ENCODE results near the gene CCNL2.
"Not testable (repeated sequence)": the region's sequence is repeated elsewhere in the genome, so short reads cannot be mapped to it uniquely, and the experiment has no call there.

CCNL2 gene

DNA sequence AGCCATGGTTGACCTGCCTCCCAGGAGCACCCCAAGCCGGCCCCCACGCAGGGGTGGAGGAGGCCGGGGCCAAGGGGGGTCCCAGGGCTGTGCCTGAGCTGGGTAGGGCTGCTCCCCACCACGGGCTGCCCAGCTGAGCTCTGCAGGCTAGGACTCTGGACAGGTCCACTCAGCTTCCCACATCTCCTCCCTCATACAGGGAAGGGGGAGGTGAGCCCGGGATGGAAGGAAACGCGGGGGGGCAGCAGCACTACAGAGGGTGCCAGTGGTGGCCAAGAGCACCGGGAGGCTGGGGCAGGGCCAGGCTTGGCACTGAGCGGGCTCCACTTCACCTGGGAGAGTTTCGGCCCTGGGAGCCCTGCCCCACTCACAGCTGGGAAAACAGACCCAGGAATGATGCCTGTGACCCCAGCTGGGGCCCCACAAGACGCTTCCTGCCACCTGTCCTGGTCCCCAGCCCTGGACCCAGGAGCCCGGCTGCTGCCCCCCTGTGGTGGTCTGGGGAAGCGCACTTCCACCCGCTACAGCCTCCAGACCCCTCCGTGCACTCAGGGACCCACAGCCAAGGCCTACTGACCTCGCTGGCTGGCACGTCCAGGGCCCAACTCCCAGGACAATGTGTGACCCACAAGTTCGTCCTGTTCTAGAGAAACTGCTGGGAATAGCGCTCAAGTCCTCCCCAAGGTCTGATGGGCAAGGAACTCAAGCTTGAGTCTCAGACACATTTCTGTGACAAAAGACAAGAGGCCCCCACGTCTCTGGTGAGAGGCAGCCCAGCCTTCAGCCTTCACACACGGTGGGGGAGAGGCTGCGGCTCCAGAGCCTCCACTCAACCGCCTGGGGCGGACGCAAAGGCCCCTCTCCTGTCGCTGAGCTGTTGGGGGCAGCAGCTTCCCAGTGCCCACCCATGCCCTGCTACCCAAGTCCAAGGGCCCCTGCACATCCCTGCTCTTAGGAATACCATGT is 27.1 kb downstream of the CCNL2 start:
- no peak overlapping the region for H3K4me3 ChIP-seq (ENCODE audit: low read length)
- DNase-seq (ENCODE audit: low read depth, low spot score) = no peak
- no peaks in the 10 kb centered on the region; the same call in 1 of the 2 replicates for H3K4me1 ChIP-seq (ENCODE audit: control insufficient read depth, insufficient read depth, low read length)
- no peaks in the 10 kb centered on the region for H3K27me3 ChIP-seq (ENCODE audit: control insufficient read depth, insufficient read depth, low read length)
- WGBS (ENCODE audit: insufficient coverage, insufficient read length) = no CpG with 5 or more reads among the region's 26 CpGs
- H3K27ac ChIP-seq (ENCODE audit: low read length) = no peak overlapping the region
- H3K36me3 ChIP-seq (ENCODE audit: control insufficient read depth, insufficient read depth, low read length) = no peaks in the 10 kb centered on the region
- no peaks in the 10 kb centered on the region for H3K9me3 ChIP-seq (ENCODE audit: control insufficient read depth, insufficient read depth, low read length)

DNA sequence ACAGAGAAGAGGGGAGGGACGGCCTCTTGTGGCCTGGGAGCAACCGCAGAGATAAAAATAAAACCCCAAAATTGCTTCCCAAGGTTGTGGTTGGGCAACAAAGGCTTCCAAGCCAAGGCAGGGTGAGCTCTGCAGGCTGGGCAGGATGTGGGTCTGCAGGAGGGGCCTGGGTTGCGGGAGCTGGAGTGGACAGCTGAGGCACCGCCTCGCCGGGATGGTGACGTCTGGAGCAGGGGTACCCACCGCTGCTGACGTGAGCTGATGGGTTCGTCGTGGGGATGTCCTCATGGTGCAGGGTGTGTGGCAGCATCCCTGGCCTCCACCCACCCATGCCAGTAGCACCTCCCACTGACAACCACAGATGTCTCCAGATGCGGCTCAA is 27.8 kb downstream of the CCNL2 start:
- no peak overlapping the region for H3K4me3 ChIP-seq (ENCODE audit: low read length)
- H3K27ac ChIP-seq (ENCODE audit: low read length) = no peak overlapping the region
- H3K9me3 ChIP-seq (ENCODE audit: control insufficient read depth, insufficient read depth, low read length) = no peaks in the 10 kb centered on the region
- no peak for DNase-seq (ENCODE audit: low read depth, low spot score)
- no peaks in the 10 kb centered on the region; the same call in 1 of the 2 replicates for H3K4me1 ChIP-seq (ENCODE audit: control insufficient read depth, insufficient read depth, low read length)
- no peaks in the 10 kb centered on the region for H3K27me3 ChIP-seq (ENCODE audit: control insufficient read depth, insufficient read depth, low read length)
- WGBS (ENCODE audit: insufficient coverage, insufficient read length) = no CpG with 5 or more reads among the region's 12 CpGs
- no peaks in the 10 kb centered on the region for H3K36me3 ChIP-seq (ENCODE audit: control insufficient read depth, insufficient read depth, low read length)

DNA sequence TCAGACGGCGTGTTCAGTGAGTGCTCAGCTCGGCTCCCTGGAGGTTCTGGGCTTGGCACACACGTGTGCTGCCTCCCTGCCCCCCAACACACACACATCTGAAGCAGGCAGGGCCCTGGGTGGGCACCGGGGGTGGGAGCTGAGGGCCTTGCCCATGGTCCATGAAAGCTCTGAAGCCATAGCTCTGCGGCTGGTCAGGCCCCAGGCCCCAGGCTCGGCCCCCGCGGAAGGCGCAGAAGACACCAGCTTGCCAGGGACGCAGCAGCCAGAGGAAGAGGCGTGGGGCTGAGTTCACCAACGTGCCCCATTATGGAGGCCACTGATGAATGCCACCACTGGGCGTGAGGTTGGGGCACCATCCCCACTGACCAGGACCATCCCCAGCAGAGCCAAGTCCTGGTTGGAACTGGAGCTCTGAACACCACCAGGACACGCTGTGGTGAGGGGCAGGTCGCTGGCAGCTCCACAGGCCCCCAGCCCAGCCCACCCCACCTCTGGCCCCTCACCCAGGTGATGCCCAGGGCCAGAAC is 28.3 kb downstream of the CCNL2 start:
- no peaks in the 10 kb centered on the region for H3K36me3 ChIP-seq (ENCODE audit: control insufficient read depth, insufficient read depth, low read length)
- no peak for DNase-seq (ENCODE audit: low read depth, low spot score)
- H3K27ac ChIP-seq (ENCODE audit: low read length) = no peak overlapping the region
- WGBS (ENCODE audit: insufficient coverage, insufficient read length) = no CpG with 5 or more reads among the region's 16 CpGs
- no peak overlapping the region for H3K4me3 ChIP-seq (ENCODE audit: low read length)
- no peaks in the 10 kb centered on the region; the same call in 1 of the 2 replicates for H3K4me1 ChIP-seq (ENCODE audit: control insufficient read depth, insufficient read depth, low read length)
- H3K9me3 ChIP-seq (ENCODE audit: control insufficient read depth, insufficient read depth, low read length) = no peaks in the 10 kb centered on the region
- H3K27me3 ChIP-seq (ENCODE audit: control insufficient read depth, insufficient read depth, low read length) = no peaks in the 10 kb centered on the region

DNA sequence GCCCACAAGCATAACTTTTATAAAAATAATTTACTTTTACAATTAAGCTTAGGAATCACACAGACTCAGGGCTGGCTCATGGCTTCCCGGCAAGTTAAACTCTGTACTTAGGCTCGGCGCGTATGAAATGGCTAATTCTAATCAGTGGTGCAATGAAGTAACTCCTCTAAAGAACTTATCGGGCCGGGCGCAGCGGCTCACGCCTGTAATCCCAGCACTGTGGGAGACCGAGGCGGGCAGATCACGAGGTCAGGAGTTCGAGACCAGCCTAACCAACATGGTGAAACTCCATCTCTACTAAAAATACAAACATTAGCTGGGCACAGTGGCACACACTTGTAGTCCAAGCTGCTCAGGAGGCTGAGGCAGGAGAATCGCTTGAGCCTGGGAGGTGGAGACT is 29.0 kb downstream of the CCNL2 start:
- WGBS (ENCODE audit: insufficient coverage, insufficient read length) = no CpG with 5 or more reads among the region's 14 CpGs

DNA sequence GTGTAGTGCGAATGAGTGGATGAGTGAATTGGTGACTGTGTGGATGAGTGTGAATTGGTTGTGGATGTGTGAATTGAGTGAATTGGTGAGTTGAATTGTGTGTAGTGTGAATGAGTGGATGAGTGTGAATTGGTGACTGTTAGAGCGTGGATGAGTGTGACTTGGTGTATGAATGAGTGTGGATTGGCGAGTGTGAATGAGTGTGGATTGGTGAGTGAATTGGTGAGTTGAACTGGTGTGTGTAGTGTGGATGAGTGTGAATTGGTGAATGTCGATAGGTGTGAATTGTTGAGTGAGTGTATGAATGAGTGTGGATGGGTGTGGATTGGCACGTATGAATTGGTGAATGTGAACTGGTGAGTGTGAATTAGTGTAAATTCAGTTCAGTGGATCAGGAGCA is 31.8 kb downstream of the CCNL2 start:
- WGBS (ENCODE audit: insufficient coverage, insufficient read length) = 100% methylated on average over 5 of the region's 5 CpGs

More for the DNA sequence above, 29.0 kb downstream of the CCNL2 start:
- not testable (repeated sequence) for H3K4me1 ChIP-seq (ENCODE audit: control insufficient read depth, insufficient read depth, low read length); H3K27ac ChIP-seq (ENCODE audit: low read length); H3K27me3 ChIP-seq (ENCODE audit: control insufficient read depth, insufficient read depth, low read length); H3K4me3 ChIP-seq (ENCODE audit: low read length); H3K9me3 ChIP-seq (ENCODE audit: control insufficient read depth, insufficient read depth, low read length); DNase-seq (ENCODE audit: low read depth, low spot score); H3K36me3 ChIP-seq (ENCODE audit: control insufficient read depth, insufficient read depth, low read length)

DNA sequence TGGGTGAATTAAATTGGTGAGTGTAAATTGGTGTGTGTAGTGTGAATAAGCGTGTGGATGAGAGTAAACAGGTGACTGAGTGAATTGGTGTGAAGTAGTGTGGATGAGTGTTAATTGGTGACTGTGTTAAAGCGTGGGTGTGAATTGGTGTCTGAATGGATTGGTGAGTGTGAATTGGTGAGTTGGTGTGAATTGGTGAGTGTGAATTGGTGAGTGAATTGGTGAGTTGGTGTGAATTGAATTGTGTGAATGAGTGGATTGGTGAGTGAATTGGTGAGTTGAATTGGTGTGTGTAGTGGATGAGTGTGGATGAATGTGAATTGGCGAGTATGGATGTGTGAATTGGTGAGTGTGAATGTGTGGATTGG is 32.5 kb downstream of the CCNL2 start:
- DNase-seq (ENCODE audit: low read depth, low spot score) = no peak
- H3K27ac ChIP-seq (ENCODE audit: low read length) = no peak overlapping the region
- WGBS (ENCODE audit: insufficient coverage, insufficient read length) = over 99% methylated on average over 3 of the region's 3 CpGs
- no peaks in the 10 kb centered on the region for H3K27me3 ChIP-seq (ENCODE audit: control insufficient read depth, insufficient read depth, low read length)
- no peaks in the 10 kb centered on the region for H3K4me1 ChIP-seq (ENCODE audit: control insufficient read depth, insufficient read depth, low read length)
- no peak overlapping the region for H3K4me3 ChIP-seq (ENCODE audit: low read length)
- no peaks in the 10 kb centered on the region for H3K36me3 ChIP-seq (ENCODE audit: control insufficient read depth, insufficient read depth, low read length)
- H3K9me3 ChIP-seq (ENCODE audit: control insufficient read depth, insufficient read depth, low read length) = no peaks in the 10 kb centered on the region

More for the DNA sequence above, 31.8 kb downstream of the CCNL2 start:
- Histone ChIP-seq H3K36me3 (ENCODE audit: control insufficient read depth, insufficient read depth, low read length) (no peaks in the 10 kb centered on the region), H3K27me3 (ENCODE audit: control insufficient read depth, insufficient read depth, low read length) (no peaks in the 10 kb centered on the region), H3K4me3 (ENCODE audit: low read length) (no peak overlapping the region), H3K27ac (ENCODE audit: low read length) (no peak overlapping the region), H3K4me1 (ENCODE audit: control insufficient read depth, insufficient read depth, low read length) (no peaks in the 10 kb centered on the region), H3K9me3 (ENCODE audit: control insufficient read depth, insufficient read depth, low read length) (no peaks in the 10 kb centered on the region)
- no peak for DNase-seq (ENCODE audit: low read depth, low spot score)

DNA sequence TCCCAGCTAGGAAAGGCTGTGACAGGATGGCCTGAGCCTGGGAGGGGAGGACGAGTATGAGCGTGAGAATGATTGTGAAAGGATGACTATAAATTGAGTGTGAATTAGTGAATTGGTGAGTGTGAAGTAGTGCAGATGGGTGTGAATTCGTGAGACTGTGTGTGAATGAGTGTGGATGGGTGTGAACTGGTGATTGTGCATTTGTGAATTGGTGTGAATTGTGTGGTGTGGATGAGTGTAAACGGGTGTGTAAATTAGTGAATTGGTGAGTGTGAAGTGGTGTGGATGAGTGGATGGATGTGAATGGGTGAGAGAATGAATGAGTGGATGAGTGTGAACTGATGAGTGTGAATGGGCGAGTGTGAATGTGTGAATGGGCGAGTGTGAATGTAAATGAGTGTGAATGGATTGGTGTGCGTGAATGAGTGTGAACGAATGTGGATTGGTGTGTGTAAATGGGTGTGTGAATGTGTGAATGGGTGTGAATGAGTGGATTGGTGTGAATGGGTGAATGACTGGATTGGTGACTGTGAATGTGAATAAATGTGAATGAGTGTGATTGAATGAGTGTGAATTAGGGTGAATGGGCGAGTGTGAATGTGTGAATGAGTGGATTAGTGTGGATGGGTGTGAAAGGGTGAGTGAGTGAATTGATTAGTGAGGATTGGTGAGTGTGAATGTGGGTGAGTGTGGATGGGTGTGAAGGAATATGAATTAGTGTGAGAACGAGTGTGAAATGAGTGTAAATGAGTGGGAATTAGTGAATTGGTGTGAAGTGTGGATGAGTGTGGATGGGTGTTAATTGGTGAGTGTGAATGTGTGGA is 33.0 kb downstream of the CCNL2 start:
- Histone ChIP-seq H3K27ac (ENCODE audit: low read length) (no peak overlapping the region), H3K4me1 (ENCODE audit: control insufficient read depth, insufficient read depth, low read length) (no peaks in the 10 kb centered on the region), H3K36me3 (ENCODE audit: control insufficient read depth, insufficient read depth, low read length) (no peaks in the 10 kb centered on the region), H3K9me3 (ENCODE audit: control insufficient read depth, insufficient read depth, low read length) (no peaks in the 10 kb centered on the region), H3K4me3 (ENCODE audit: low read length) (no peak overlapping the region), H3K27me3 (ENCODE audit: control insufficient read depth, insufficient read depth, low read length) (no peaks in the 10 kb centered on the region)
- WGBS (ENCODE audit: insufficient coverage, insufficient read length) = 100% methylated on average over 10 of the region's 10 CpGs
- no peak for DNase-seq (ENCODE audit: low read depth, low spot score)

DNA sequence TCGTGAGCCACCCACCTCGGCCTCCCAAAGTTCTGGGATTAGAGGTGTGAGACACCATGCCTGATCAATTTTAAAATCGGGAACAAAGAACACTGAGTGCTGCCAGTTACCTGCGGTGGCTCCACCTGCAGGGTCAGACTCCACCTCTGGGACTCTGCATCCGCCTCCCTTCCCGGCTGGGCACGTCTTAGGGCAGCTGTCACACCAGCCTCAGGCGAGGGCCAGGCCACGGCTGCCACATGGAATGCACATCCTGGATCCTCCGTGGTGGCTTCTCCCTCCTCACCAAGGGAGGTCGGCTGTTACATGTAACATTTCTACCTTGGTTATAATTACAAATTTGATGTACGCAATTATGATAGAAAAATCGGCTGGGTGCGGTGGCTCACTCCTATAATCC is 34.9 kb downstream of the CCNL2 start:
- WGBS (ENCODE audit: insufficient coverage, insufficient read length) = no CpG with 5 or more reads among the region's 14 CpGs
- no peaks in the 10 kb centered on the region for H3K27me3 ChIP-seq (ENCODE audit: control insufficient read depth, insufficient read depth, low read length)
- H3K27ac ChIP-seq (ENCODE audit: low read length) = no peak overlapping the region
- no peak overlapping the region for H3K4me3 ChIP-seq (ENCODE audit: low read length)
- H3K9me3 ChIP-seq (ENCODE audit: control insufficient read depth, insufficient read depth, low read length) = no peaks in the 10 kb centered on the region
- no peaks in the 10 kb centered on the region for H3K36me3 ChIP-seq (ENCODE audit: control insufficient read depth, insufficient read depth, low read length)
- H3K4me1 ChIP-seq (ENCODE audit: control insufficient read depth, insufficient read depth, low read length) = no peaks in the 10 kb centered on the region
- DNase-seq (ENCODE audit: low read depth, low spot score) = no peak

DNA sequence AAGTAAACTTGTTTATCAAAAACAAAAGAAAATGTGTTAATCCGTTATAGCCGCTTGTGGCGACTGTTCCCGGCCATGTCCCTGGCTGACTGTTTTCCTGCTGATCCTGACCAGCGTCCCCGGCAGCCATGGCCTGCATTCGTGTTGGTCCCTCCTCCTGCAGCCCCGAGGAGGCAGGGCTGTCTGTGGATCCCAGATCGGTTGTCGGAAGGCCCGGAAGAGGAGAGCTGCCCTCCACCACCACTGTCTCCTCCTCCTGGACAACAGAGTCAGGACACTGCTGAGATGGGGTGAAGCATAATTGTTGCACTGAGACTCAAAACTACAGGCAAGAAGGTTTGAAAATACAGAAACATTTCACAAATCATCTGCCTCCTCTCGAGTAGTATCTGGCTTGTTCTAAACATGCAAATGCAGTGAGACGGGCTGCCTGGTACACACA is 37.1 kb downstream of the CCNL2 start:
- Histone ChIP-seq H3K27me3 (ENCODE audit: control insufficient read depth, insufficient read depth, low read length) (no peaks in the 10 kb centered on the region), H3K9me3 (ENCODE audit: control insufficient read depth, insufficient read depth, low read length) (no peaks in the 10 kb centered on the region), H3K36me3 (ENCODE audit: control insufficient read depth, insufficient read depth, low read length) (no peaks in the 10 kb centered on the region), H3K4me1 (ENCODE audit: control insufficient read depth, insufficient read depth, low read length) (peaks cover 9% of the 10 kb centered on the region), H3K27ac (ENCODE audit: low read length) (no peak overlapping the region), H3K4me3 (ENCODE audit: low read length) (no peak overlapping the region)
- no CpG with 5 or more reads among the region's 13 CpGs for WGBS (ENCODE audit: insufficient coverage, insufficient read length)
- DNase-seq (ENCODE audit: low read depth, low spot score) = no peak

DNA sequence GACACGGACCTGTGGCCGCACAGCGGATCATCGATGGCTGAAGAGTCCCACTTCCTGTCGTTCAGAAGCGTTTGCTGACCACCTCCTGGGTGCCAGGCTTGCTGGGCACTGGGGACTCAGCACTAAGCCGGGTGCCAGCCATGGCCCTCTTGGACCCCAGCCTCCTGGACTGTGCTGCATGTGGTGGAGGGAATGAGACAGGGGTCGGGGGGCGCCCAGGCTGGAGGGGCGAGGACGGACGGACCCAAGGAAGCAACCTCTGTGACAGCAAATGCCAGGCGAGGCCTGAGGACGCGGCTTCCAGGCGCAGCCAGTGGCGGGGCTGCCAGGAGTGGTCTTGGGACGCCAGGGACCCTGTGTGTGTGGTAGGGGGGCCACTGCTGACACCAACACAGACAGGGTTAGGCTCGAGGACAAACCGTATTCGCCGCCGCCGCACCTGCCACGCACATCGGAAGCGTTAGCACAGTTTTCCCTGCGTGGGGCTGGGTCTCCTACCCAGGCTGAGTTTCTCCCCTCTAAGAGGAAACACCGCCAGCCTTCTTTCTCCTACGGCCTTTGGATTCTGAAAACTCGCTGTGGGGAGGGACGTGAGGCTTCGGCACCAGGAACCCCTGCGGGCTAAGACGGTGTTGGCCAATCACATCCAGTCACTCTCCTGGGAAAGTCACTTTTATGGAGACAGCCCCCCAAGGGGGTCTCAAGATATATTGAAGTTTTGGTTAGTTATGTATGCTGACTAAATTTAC is 37.7 kb downstream of the CCNL2 start:
- Histone ChIP-seq H3K27ac (ENCODE audit: low read length) (no peak overlapping the region), H3K27me3 (ENCODE audit: control insufficient read depth, insufficient read depth, low read length) (no peaks in the 10 kb centered on the region), H3K9me3 (ENCODE audit: control insufficient read depth, insufficient read depth, low read length) (no peaks in the 10 kb centered on the region), H3K4me1 (ENCODE audit: control insufficient read depth, insufficient read depth, low read length) (peaks cover 11% of the 10 kb centered on the region), H3K36me3 (ENCODE audit: control insufficient read depth, insufficient read depth, low read length) (no peaks in the 10 kb centered on the region; the same call in 1 of the 2 replicates), H3K4me3 (ENCODE audit: low read length) (no peak overlapping the region)
- WGBS (ENCODE audit: insufficient coverage, insufficient read length) = no CpG with 5 or more reads among the region's 35 CpGs
- DNase-seq (ENCODE audit: low read depth, low spot score) = no peak
